Breast epithelium (tissue), 4 donors: ENCODE results near the gene FBLN1. TPM values are rescaled to one million over a fixed set of nuclear protein-coding genes. Genes with fewer than 3 reads are reported as not detected.
A peak's percentile ranks its signal among the peaks of the same experiment; 100 is the strongest.

Source experiments
- DNase-seq, 2 donors: peaks; one replicate each; pipeline ENCODE4 v3.0.0-alpha.2; 2019; ENCODE audit warnings: low spot score in 2 of 2
- H3K27ac ChIP-seq, 2 donors: fragments of 200-600 bp; sonication (generic) in 1 of 2; one replicate each; pipeline ENCODE4 v1.5.1; 2016 to 2019; ENCODE audit warnings: mild to moderate bottlenecking in 1 of 2
- H3K27me3 ChIP-seq, 2 donors: fragments of 200-600 bp; sonication (generic) in 1 of 2; one replicate each; pipeline versions ENCODE4 v1.5.1 to v1.6.0; 2017 to 2019; ENCODE audit warnings: control low read depth in 1 of 2, mild to moderate bottlenecking in 1 of 2
- H3K36me3 ChIP-seq: fragments of 200-600 bp; one replicate; pipeline ENCODE4 v1.5.1; 2019
- H3K4me1 ChIP-seq, 2 donors: fragments of 200-600 bp; sonication (generic); one replicate each; pipeline ENCODE4 v1.5.1; 2016 to 2019; ENCODE audit warnings: control low read depth in 1 of 2
- H3K4me3 ChIP-seq, 3 donors: fragments of 200-600 bp; sonication (generic); 1 replicate in 2 of 3; 2 replicates in 1 of 3; pipeline ENCODE4 v1.5.1; 2016 to 2019; ENCODE audit warnings: mild to moderate bottlenecking in 3 of 3, moderate library complexity in 2 of 3
- H3K9me3 ChIP-seq, 2 donors: fragments of 200-600 bp; sonication (generic) in 1 of 2; one replicate each; pipeline ENCODE4 v1.5.1; 2016 to 2019; ENCODE audit warnings: control low read depth in 1 of 2
- POLR2A ChIP-seq: fragments of 450-650 bp; IDR thresholded peaks from one replicate; pipeline ENCODE4 v1.6.1; 2016; ENCODE audit warnings: antibody characterized with exemption, mild to moderate bottlenecking, moderate library complexity
- POLR2AphosphoS5 ChIP-seq, 3 donors: sonication (generic); formaldehyde crosslinking; IDR thresholded peaks; one replicate each; pipeline ENCODE4 v1.6.1; 2017; ENCODE audit warnings: antibody characterized with exemption in 3 of 3
- intact Hi-C: fragments of 100-400 bp; cut with DNase I; formaldehyde crosslinking; loops from one replicate; pipeline ENCODE4 v1.15.1; 2023; ENCODE audit warnings: low total_unique reads
- total RNA-seq, 3 donors: library from RNA; depleted of rRNA; stranded (reverse); fragments of >200 nt; gene quantifications; one replicate each; pipeline ENCODE4 v1.1.0, GENCODE V29; 2016
- TF ChIP-seq, protein P1 (sequence below), 3 donors: fragments of 450-650 bp; IDR thresholded peaks; one replicate each; pipeline ENCODE4 v1.5.1; 2016 to 2017; ENCODE audit warnings: antibody characterized with exemption in 3 of 3, mild to moderate bottlenecking in 3 of 3, moderate library complexity in 3 of 3

The FBLN1 gene
- total RNA-seq, 3 donors from 2014 or later = 115 to 293 (median 267) TPM

- peak in 1 of 2 donors; percentile 34 for DNase-seq
- no peak overlapping the region for H3K4me3 ChIP-seq
- peaks cover 1 to 8% of the 10 kb centered on the region in 2 donors for H3K4me1 ChIP-seq
- no peak overlapping the region for H3K27ac ChIP-seq
- H3K36me3 ChIP-seq = no peaks in the 10 kb centered on the region
- intact Hi-C loops = no loop called here
- no peaks in the 10 kb centered on the region for H3K9me3 ChIP-seq
- no peak for TF ChIP-seq POLR2AphosphoS5 (IDR thresholded peaks at IDR 0.05)
- TF ChIP-seq POLR2A = no peak
- TF ChIP-seq, protein P1, sequence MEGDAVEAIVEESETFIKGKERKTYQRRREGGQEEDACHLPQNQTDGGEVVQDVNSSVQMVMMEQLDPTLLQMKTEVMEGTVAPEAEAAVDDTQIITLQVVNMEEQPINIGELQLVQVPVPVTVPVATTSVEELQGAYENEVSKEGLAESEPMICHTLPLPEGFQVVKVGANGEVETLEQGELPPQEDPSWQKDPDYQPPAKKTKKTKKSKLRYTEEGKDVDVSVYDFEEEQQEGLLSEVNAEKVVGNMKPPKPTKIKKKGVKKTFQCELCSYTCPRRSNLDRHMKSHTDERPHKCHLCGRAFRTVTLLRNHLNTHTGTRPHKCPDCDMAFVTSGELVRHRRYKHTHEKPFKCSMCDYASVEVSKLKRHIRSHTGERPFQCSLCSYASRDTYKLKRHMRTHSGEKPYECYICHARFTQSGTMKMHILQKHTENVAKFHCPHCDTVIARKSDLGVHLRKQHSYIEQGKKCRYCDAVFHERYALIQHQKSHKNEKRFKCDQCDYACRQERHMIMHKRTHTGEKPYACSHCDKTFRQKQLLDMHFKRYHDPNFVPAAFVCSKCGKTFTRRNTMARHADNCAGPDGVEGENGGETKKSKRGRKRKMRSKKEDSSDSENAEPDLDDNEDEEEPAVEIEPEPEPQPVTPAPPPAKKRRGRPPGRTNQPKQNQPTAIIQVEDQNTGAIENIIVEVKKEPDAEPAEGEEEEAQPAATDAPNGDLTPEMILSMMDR (IDR thresholded peaks at IDR 0.05) = no peak
- H3K27me3 ChIP-seq = no peaks in the 10 kb centered on the region
Measured at GRCh38 chr22:45640291-45640940, 137.7 kb downstream of the FBLN1 start.

DNA sequence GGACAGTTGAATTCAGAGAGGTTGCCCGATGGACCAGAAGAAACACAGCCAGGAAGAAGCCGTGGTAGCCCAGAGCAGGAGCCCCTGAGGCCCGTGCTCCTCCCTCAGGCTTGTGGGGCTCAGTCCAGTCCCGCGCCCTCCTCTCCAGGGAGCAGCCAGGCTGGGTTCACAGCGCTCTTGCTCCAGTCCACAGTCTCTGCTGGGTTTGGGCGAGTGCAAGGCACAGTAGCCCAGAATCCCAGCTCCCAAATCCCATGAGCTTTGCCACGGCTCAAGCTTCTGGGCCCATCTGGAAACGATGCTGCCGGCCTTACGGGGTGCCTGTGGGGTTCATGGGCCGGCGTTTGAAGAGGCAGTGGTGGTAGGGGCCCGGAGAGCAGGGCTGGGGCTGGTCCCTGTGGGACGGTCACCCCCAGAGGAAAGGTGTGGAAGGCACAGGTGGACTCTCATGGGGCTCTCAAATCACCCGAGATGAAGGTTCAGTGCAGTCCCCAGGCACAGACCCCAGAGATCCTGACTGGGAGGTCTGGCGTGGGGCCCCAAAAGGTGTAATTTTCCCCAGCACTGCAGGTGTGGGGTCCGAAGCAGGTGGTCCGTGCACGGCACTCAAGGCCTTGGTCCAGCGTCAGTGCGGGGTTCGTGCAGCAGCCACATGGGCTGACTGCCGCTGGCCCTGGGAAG lies 138.4 kb downstream of the FBLN1 start:
- no peaks in the 10 kb centered on the region for H3K9me3 ChIP-seq
- no peaks in the 10 kb centered on the region for H3K36me3 ChIP-seq
- H3K27ac ChIP-seq = no peak overlapping the region
- H3K27me3 ChIP-seq = no peaks in the 10 kb centered on the region
- TF ChIP-seq, protein P1 (IDR thresholded peaks at IDR 0.05) = no peak
- TF ChIP-seq POLR2AphosphoS5 (IDR thresholded peaks at IDR 0.05) = no peak
- intact Hi-C loops = no loop called here
- DNase-seq = peak in 1 of 2 donors; percentile 42
- H3K4me3 ChIP-seq = no peak overlapping the region
- H3K4me1 ChIP-seq = peaks cover 3 to 8% of the 10 kb centered on the region in 2 donors

DNA sequence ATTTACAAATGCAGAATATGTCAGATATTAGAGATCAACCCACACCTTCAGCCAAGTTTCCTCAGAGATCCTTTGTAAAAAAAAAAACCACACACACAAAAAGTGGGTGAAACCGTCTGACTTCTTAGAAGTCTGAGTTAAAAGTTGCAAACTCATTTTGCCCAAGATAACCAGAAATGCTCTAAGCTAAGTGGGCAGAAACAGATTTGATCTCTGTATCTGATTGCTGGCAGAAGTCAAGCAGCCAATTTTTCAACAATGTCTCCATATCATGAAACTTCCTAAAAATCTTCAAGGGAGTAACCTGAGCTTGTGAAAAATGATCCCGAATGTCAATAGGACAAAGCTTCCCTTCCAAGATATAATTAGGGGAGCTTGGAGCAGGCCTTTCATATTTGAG lies 140.3 kb downstream of the FBLN1 start:
- intact Hi-C loops = no loop called here
- H3K9me3 ChIP-seq = no peaks in the 10 kb centered on the region
- H3K27me3 ChIP-seq = no peaks in the 10 kb centered on the region
- peaks cover 3 to 8% of the 10 kb centered on the region in 2 donors for H3K4me1 ChIP-seq
- no peak for DNase-seq
- no peaks in the 10 kb centered on the region for H3K36me3 ChIP-seq
- H3K27ac ChIP-seq = no peak overlapping the region
- TF ChIP-seq, protein P1 (IDR thresholded peaks at IDR 0.05) = no peak
- TF ChIP-seq POLR2A (no peak), POLR2AphosphoS5 (IDR thresholded peaks at IDR 0.05) (no peak)
- H3K4me3 ChIP-seq = no peak overlapping the region

DNA sequence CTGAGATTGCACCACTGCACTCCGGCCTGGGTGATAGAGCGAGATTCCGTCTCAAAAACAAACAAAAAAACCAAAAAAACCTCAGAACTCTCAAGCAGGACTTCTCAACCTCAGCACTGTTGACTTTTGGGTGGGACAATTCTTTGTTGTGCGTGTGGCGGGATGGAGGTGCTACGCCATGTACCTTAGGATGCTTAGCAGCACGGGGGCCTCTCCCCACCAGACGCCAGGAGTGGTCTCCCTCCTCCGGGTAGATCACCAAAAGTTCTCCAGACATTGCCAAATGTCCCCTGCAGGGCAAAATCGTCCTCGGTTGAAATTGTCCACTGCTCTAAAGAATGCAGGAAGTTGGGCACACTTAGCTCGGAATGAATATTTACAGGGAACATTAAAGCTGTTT lies 142.0 kb downstream of the FBLN1 start:
- no peaks in the 10 kb centered on the region for H3K27me3 ChIP-seq
- intact Hi-C loops = no loop called here
- H3K4me3 ChIP-seq = no peak overlapping the region
- no peak for DNase-seq
- no peaks in the 10 kb centered on the region for H3K9me3 ChIP-seq
- TF ChIP-seq, protein P1 (IDR thresholded peaks at IDR 0.05) = no peak
- TF ChIP-seq POLR2A (no peak), POLR2AphosphoS5 (IDR thresholded peaks at IDR 0.05) (no peak)
- H3K27ac ChIP-seq = no peak overlapping the region
- H3K4me1 ChIP-seq = peaks cover 0 to 3% of the 10 kb centered on the region in 2 donors
- H3K36me3 ChIP-seq = no peaks in the 10 kb centered on the region

GRCh38 chr22:45645150-45645525 lies 142.5 kb downstream of the FBLN1 start:
- intact Hi-C loops = no loop called here
- Histone ChIP-seq H3K4me3 (peak overlapping the region in 1 of 3 donors; percentile 49), H3K27ac (no peak overlapping the region), H3K4me1 (peaks cover 0 to 3% of the 10 kb centered on the region in 2 donors), H3K9me3 (no peaks in the 10 kb centered on the region), H3K36me3 (no peaks in the 10 kb centered on the region), H3K27me3 (no peaks in the 10 kb centered on the region)
- no peak for DNase-seq
- TF ChIP-seq POLR2A = no peak
- TF ChIP-seq, protein P1 (IDR thresholded peaks at IDR 0.05) = no peak
- TF ChIP-seq POLR2AphosphoS5 (IDR thresholded peaks at IDR 0.05) = no peak
